DND-41 (cell line): ENCODE results near the gene CTBP2.

Experiments used
- ATAC-seq: fragments of 200-7000 bp; cut with Tn5 transposase; 3 replicates; pipeline ENCODE4 v1.9.1; 2021; ENCODE audit warnings: low read depth; ENCODE audit not compliant: insufficient read depth
- DNase-seq: peaks from one replicate; pipeline ENCODE4 v3.0.0-alpha.2; 2020
- H2AFZ ChIP-seq: 2 replicates; pipeline ENCODE4 v1.6.0; 2012; ENCODE audit warnings: low read depth, low read length
- H3K27ac ChIP-seq: 2 replicates; pipeline ENCODE4 v1.5.1; 2012; ENCODE audit warnings: low read length, inconsistent platforms
- H3K27me3 ChIP-seq: fragments of 200-600 bp; sonication (generic); 2 replicates; pipeline ENCODE4 v1.6.0; 2012; ENCODE audit warnings: low read length, mild to moderate bottlenecking, inconsistent platforms; ENCODE audit not compliant: insufficient read depth, poor library complexity
- H3K36me3 ChIP-seq: 2 replicates; pipeline ENCODE4 v1.5.1; 2012; ENCODE audit warnings: low read length, inconsistent platforms; ENCODE audit not compliant: insufficient read depth
- H3K4me1 ChIP-seq: 2 replicates; pipeline ENCODE4 v1.5.1; 2012; ENCODE audit warnings: mild to moderate bottlenecking, low read length; ENCODE audit not compliant: insufficient read depth
- H3K4me2 ChIP-seq: 2 replicates; pipeline ENCODE4 v1.6.0; 2012; ENCODE audit warnings: mild to moderate bottlenecking, moderate library complexity, low read length, inconsistent platforms; ENCODE audit not compliant: insufficient read depth
- H3K4me3 ChIP-seq, 2 experiments: fragments of 200-600 bp in 1 of 2; shearing (Covaris generic) in 1 of 2; 2 replicates each; pipeline ENCODE4 v1.5.1; 2012 to 2016; ENCODE audit warnings: inconsistent platforms in 2 of 2, low read length in 2 of 2, mild to moderate bottlenecking in 2 of 2, low read depth in 1 of 2, moderate library complexity in 1 of 2
- H3K79me2 ChIP-seq: 2 replicates; pipeline ENCODE4 v1.6.0; 2012; ENCODE audit warnings: low read length, inconsistent platforms; ENCODE audit not compliant: insufficient read depth
- H3K9ac ChIP-seq: 2 replicates; pipeline ENCODE4 v1.6.0; 2012; ENCODE audit warnings: low read depth, mild to moderate bottlenecking, inconsistent platforms, low read length, moderate library complexity
- H3K9me3 ChIP-seq: 2 replicates; pipeline ENCODE4 v1.5.1; 2012; ENCODE audit warnings: low read length, moderate library complexity, mild to moderate bottlenecking, inconsistent platforms; ENCODE audit not compliant: insufficient read depth, severe bottlenecking
- H4K20me1 ChIP-seq: 2 replicates; pipeline ENCODE4 v1.6.0; 2012; ENCODE audit warnings: low read length; ENCODE audit not compliant: insufficient read depth
- EZH2 ChIP-seq: IDR thresholded peaks from 3 replicates; pipeline ENCODE4 v1.6.1; 2012; ENCODE audit warnings: borderline replicate concordance, low read depth, mild to moderate bottlenecking, moderate library complexity, low read length, inconsistent platforms; ENCODE audit not compliant: severe bottlenecking
- TF ChIP-seq, protein P1 (sequence below): IDR thresholded peaks from 2 replicates; pipeline ENCODE4 v1.5.1; 2012; ENCODE audit warnings: borderline replicate concordance, low read length, moderate library complexity, mild to moderate bottlenecking; ENCODE audit not compliant: poor library complexity, severe bottlenecking; ENCODE audit errors: extremely low read depth

CTBP2 gene

DNA sequence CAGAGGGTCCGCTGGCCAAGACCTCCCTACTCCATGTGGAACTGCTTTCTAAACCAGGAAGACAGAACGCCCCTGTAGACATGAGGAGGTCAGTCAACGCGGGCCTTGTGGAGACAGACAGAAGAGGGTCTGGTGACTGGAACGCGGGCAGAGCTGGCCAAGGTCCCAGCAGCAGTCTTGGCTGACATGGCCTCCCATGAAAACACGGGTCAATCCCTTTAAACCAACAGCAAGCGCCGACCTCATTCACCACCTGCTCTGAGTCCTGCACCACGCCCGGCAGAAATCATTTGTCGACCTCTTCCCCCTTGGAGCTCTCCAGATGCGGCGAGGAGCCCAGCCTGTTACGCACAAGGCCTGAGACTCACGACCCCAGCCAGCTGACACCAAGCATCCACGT lies 140.0 kb downstream of the CTBP2 start:
- H3K4me1 ChIP-seq, result no peaks in the 10 kb centered on the region
- ATAC-seq (no peak), DNase-seq (no peak)
- H3K27ac ChIP-seq, result no peak overlapping the region
- peaks cover 36% of the 10 kb centered on the region for H3K79me2 ChIP-seq
- peaks cover 17% of the 10 kb centered on the region for H4K20me1 ChIP-seq
- TF ChIP-seq, protein P1, sequence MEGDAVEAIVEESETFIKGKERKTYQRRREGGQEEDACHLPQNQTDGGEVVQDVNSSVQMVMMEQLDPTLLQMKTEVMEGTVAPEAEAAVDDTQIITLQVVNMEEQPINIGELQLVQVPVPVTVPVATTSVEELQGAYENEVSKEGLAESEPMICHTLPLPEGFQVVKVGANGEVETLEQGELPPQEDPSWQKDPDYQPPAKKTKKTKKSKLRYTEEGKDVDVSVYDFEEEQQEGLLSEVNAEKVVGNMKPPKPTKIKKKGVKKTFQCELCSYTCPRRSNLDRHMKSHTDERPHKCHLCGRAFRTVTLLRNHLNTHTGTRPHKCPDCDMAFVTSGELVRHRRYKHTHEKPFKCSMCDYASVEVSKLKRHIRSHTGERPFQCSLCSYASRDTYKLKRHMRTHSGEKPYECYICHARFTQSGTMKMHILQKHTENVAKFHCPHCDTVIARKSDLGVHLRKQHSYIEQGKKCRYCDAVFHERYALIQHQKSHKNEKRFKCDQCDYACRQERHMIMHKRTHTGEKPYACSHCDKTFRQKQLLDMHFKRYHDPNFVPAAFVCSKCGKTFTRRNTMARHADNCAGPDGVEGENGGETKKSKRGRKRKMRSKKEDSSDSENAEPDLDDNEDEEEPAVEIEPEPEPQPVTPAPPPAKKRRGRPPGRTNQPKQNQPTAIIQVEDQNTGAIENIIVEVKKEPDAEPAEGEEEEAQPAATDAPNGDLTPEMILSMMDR, result no peak
- TF ChIP-seq EZH2, result no peak
- H3K36me3 ChIP-seq, result peaks cover 7% of the 10 kb centered on the region; the same call in 1 of the 2 replicates
- H3K27me3 ChIP-seq, result no peaks in the 10 kb centered on the region
- no peak overlapping the region for H3K9ac ChIP-seq
- H3K9me3 ChIP-seq, result no peaks in the 10 kb centered on the region
- H3K4me2 ChIP-seq, result no peak overlapping the region
- no peak overlapping the region for H3K4me3 ChIP-seq
- no peak overlapping the region for H2AFZ ChIP-seq

DNA sequence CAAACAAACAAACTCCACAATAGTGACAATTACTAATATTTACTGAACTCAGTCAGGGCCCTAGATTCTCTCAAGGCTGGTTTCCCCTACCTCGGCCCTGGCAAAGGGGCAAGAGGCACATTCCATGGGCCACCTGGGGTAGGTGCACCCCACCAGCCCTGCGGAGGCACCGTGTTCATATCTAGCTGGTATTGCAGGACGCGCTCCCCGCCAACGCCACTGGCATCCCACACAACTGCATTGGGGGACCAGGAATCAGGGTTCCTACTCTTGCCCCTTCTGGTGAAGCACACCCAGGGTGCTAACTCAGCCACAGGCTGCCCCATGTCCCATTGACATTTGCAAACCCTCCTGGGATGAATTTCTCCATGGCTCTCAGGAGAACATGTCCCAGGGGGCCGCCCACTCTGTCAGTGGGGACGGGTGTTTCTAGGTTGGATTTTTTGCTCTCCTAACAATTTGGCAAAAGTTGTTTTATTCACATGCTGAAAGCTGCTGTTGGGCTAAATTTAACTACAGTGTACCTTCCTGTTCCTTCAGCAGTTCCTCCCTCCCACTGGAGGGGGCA lies 141.7 kb downstream of the CTBP2 start:
- H3K4me1 ChIP-seq, result no peaks in the 10 kb centered on the region
- H3K4me3 ChIP-seq, result no peak overlapping the region
- no peak for ATAC-seq
- H3K27me3 ChIP-seq, result no peaks in the 10 kb centered on the region
- no peak overlapping the region for H3K9ac ChIP-seq
- no peak for TF ChIP-seq EZH2
- TF ChIP-seq, protein P1, result no peak
- peaks cover 41% of the 10 kb centered on the region for H3K79me2 ChIP-seq
- peaks cover 21% of the 10 kb centered on the region for H4K20me1 ChIP-seq
- no peaks in the 10 kb centered on the region for H3K9me3 ChIP-seq
- no peak overlapping the region for H3K4me2 ChIP-seq
- no peak overlapping the region for H2AFZ ChIP-seq
- no peak for DNase-seq
- H3K36me3 ChIP-seq, result peaks cover 10% of the 10 kb centered on the region; the same call in 1 of the 2 replicates
- no peak overlapping the region for H3K27ac ChIP-seq

DNA sequence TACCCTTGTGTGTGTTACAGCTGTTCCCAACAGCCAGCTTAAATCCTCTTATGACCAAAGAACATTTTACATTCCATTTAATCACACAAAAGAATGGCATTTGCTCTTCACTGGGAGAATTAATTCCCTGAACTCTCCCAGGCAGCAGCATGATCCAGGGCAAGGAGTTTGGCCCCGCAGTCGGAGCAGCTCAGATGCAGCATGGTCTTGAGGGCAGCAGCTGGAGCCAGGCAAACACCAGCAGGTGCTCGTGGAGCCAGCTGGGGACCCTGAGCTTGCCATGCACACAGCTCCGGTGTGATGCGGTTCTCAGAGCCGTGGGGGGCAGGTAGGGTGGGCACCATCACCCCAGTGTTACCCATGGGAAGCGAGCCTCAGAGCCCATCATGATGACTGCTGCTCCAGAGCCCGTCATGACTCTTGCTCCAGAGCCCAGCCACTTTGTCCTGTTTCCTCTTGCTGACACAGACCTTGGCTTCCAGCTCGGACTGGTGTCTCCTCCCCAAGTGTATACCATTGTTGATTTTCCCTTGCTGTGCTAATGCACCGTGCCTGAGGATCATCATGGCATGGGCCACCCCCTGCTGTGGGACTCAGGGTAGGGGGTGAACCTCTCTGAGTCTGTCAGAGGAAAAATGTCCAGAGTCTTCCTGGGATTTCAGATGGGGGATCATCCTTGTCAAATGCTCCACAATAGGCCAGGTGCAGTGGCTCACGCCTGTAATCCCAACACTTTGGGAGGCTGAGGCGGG lies 142.6 kb downstream of the CTBP2 start:
- Histone ChIP-seq H3K27ac (no peak overlapping the region), H3K36me3 (peaks cover 10% of the 10 kb centered on the region; the same call in 1 of the 2 replicates), H4K20me1 (peaks cover 28% of the 10 kb centered on the region), H3K9ac (no peak overlapping the region), H3K4me3 (no peak overlapping the region), H2AFZ (no peak overlapping the region), H3K27me3 (no peaks in the 10 kb centered on the region), H3K79me2 (peaks cover 37% of the 10 kb centered on the region), H3K4me1 (no peaks in the 10 kb centered on the region), H3K4me2 (no peak overlapping the region), H3K9me3 (no peaks in the 10 kb centered on the region)
- TF ChIP-seq, protein P1, result no peak
- no peak for TF ChIP-seq EZH2
- ATAC-seq (no peak), DNase-seq (no peak)
